Smooth muscle cell (in vitro differentiated cells): ENCODE results near the gene HOXB2. TPM values are rescaled to one million over a fixed set of nuclear protein-coding genes. Genes with fewer than 3 reads are reported as not detected.
A peak's percentile ranks its signal among the peaks of the same experiment; 100 is the strongest.

Source experiments
- DNase-seq: peaks from one replicate; lab custom pipeline; 2025; ENCODE audit not compliant: unreplicated experiment; lab: John Stamatoyannopoulos, UW
- H2AFZ ChIP-seq: fragments of 200-600 bp; sonication (generic); 2 replicates; pipeline ENCODE4 v1.6.0; 2016; ENCODE audit warnings: antibody characterized with exemption, low read depth, mild to moderate bottlenecking
- H3F3A ChIP-seq: fragments of 200-600 bp; sonication (generic); 2 replicates; pipeline ENCODE4 v1.6.0; 2017; ENCODE audit warnings: antibody characterized with exemption, low read depth
- H3K27ac ChIP-seq: fragments of 200-600 bp; sonication (generic); 2 replicates; pipeline ENCODE4 v1.5.1; 2016; ENCODE audit warnings: low read depth, mild to moderate bottlenecking
- H3K27me3 ChIP-seq: fragments of 200-600 bp; sonication (generic); 2 replicates; pipeline ENCODE4 v1.6.1; 2016; ENCODE audit warnings: low read depth, mild to moderate bottlenecking
- H3K36me3 ChIP-seq: fragments of 200-600 bp; sonication (generic); 2 replicates; pipeline ENCODE4 v1.5.1; 2016; ENCODE audit warnings: low read depth
- H3K4me1 ChIP-seq: fragments of 200-600 bp; sonication (generic); 2 replicates; pipeline ENCODE4 v1.5.1; 2016; ENCODE audit warnings: low read depth
- H3K4me2 ChIP-seq: fragments of 200-600 bp; sonication (generic); 2 replicates; pipeline ENCODE4 v1.6.0; 2016; ENCODE audit warnings: mild to moderate bottlenecking
- H3K4me3 ChIP-seq: fragments of 200-600 bp; sonication (generic); 2 replicates; pipeline ENCODE4 v1.5.1; 2016; ENCODE audit warnings: mild to moderate bottlenecking
- H3K79me2 ChIP-seq: fragments of 200-600 bp; sonication (generic); 2 replicates; pipeline ENCODE4 v1.6.0; 2016; ENCODE audit warnings: low read depth, mild to moderate bottlenecking
- H3K9ac ChIP-seq: fragments of 200-600 bp; sonication (generic); 2 replicates; pipeline ENCODE4 v1.6.0; 2016; ENCODE audit warnings: low read depth
- H3K9me3 ChIP-seq: fragments of 200-600 bp; sonication (generic); replicated peaks from 2 replicates; pipeline ENCODE4 v1.5.1; 2016; ENCODE audit warnings: low read depth
- H4K20me1 ChIP-seq: fragments of 200-600 bp; sonication (generic); 2 replicates; pipeline ENCODE4 v1.6.0; 2016; ENCODE audit warnings: low read depth
- CTCF ChIP-seq: fragments of 200-600 bp; sonication (generic); IDR thresholded peaks from 2 replicates; pipeline ENCODE4 v1.5.1; 2017; ENCODE audit warnings: borderline replicate concordance, mild to moderate bottlenecking, antibody characterized with exemption; ENCODE audit not compliant: insufficient read depth, poor library complexity, severe bottlenecking
- WGBS: methylation state at CpG from one replicate; pipeline ENCODE4 v1.1.7; 2016; ENCODE audit warnings: low lambda C conversion rate; 5-methylcytosine and 5-hydroxymethylcytosine counted together
- polyA plus RNA-seq: library from polyadenylated mRNA; unstranded; fragments of >200 nt; fragmentation: Nextera tagmentation; extraction: Ambion mirVana; gene quantifications from 2 replicates; pipeline ENCODE4 v1.2.1, GENCODE V29; 2016
- total RNA-seq: library from RNA; depleted of rRNA; stranded (reverse); fragments of >200 nt; gene quantifications from 2 replicates; pipeline ENCODE4 v1.2.3, GENCODE V29; 2014

HOXB2 gene
- total and polyA plus RNA-seq, 2 experiments from 2014 or later: 26.5 to 40.4 TPM

- no peak overlapping the region for H3K4me3 ChIP-seq
- no peak for TF ChIP-seq CTCF
- H3K27ac ChIP-seq: no peak overlapping the region
- peaks cover 28% of the 10 kb centered on the region for H4K20me1 ChIP-seq
- H2AFZ ChIP-seq: no peak overlapping the region
- no peak for DNase-seq
- H3K4me1 ChIP-seq: no peaks in the 10 kb centered on the region
- H3K27me3 ChIP-seq: peaks cover 47% of the 10 kb centered on the region
- WGBS: 41% methylated on average over 46 of the region's 70 CpGs
- H3F3A ChIP-seq: peaks cover 24% of the 10 kb centered on the region
- H3K9me3 ChIP-seq: no peaks in the 10 kb centered on the region
- peaks cover 14% of the 10 kb centered on the region for H3K79me2 ChIP-seq
- H3K9ac ChIP-seq: no peak overlapping the region
- H3K36me3 ChIP-seq: no peaks in the 10 kb centered on the region
- H3K4me2 ChIP-seq: peak overlapping the region; percentile 65
These were observed 5.7 kb upstream of the HOXB2 start for GRCh38 chr17:48550502-48551213.

GRCh38 chr17:48549914-48550501, 5.1 kb upstream of the HOXB2 start:
- DNase-seq: no peak
- Histone ChIP-seq H3F3A (peaks cover 30% of the 10 kb centered on the region), H3K4me2 (no peak overlapping the region), H3K9ac (no peak overlapping the region), H3K27ac (peak overlapping the region; percentile 93), H3K79me2 (peaks cover 14% of the 10 kb centered on the region), H3K27me3 (peaks cover 41% of the 10 kb centered on the region), H3K4me3 (no peak overlapping the region), H3K4me1 (no peaks in the 10 kb centered on the region), H3K36me3 (no peaks in the 10 kb centered on the region), H4K20me1 (peaks cover 22% of the 10 kb centered on the region), H3K9me3 (no peaks in the 10 kb centered on the region), H2AFZ (no peak overlapping the region)
- 74% methylated on average over 18 of the region's 18 CpGs for WGBS
- TF ChIP-seq CTCF: peak; percentile 32

GRCh38 chr17:48549281-48549630, 4.3 kb upstream of the HOXB2 start:
- H3K79me2 ChIP-seq: peaks cover 10% of the 10 kb centered on the region
- H3K36me3 ChIP-seq: no peaks in the 10 kb centered on the region
- H3K27me3 ChIP-seq: peaks cover 34% of the 10 kb centered on the region
- H3F3A ChIP-seq: peaks cover 30% of the 10 kb centered on the region
- peaks cover 15% of the 10 kb centered on the region for H4K20me1 ChIP-seq
- no peak overlapping the region for H3K4me3 ChIP-seq
- 60% methylated on average over 3 of the region's 3 CpGs for WGBS
- no peak for TF ChIP-seq CTCF
- no peak overlapping the region for H3K4me2 ChIP-seq
- no peaks in the 10 kb centered on the region for H3K4me1 ChIP-seq
- no peaks in the 10 kb centered on the region for H3K9me3 ChIP-seq
- no peak overlapping the region for H2AFZ ChIP-seq
- no peak overlapping the region for H3K9ac ChIP-seq
- peak overlapping the region; percentile 93 for H3K27ac ChIP-seq
- no peak for DNase-seq
